ES-I3 (cell line): ENCODE data around the gene CBLB.
"Not testable (repeated sequence)": the region's sequence is repeated elsewhere in the genome, so short reads cannot be mapped to it uniquely, and the experiment has no call there.

ENCODE experiments used
- H3K36me3 ChIP-seq: 2 replicates; pipeline ENCODE4 v1.6.1; 2013; ENCODE audit warnings: mild to moderate bottlenecking, low read length, control low read depth, moderate library complexity; ENCODE audit not compliant: insufficient read depth
- H3K4me1 ChIP-seq: 2 replicates; pipeline ENCODE4 v1.6.1; 2013; ENCODE audit warnings: mild to moderate bottlenecking, control low read depth, low read length; ENCODE audit not compliant: insufficient read depth
- H3K9ac ChIP-seq: 2 replicates; pipeline ENCODE4 v1.6.1; 2013; ENCODE audit warnings: low read depth, mild to moderate bottlenecking, low read length, moderate library complexity
- H3K9me3 ChIP-seq: 2 replicates; pipeline ENCODE4 v1.6.1; 2013; ENCODE audit warnings: mild to moderate bottlenecking, low read length, moderate library complexity; ENCODE audit not compliant: control insufficient read depth, insufficient read depth

CBLB gene

DNA sequence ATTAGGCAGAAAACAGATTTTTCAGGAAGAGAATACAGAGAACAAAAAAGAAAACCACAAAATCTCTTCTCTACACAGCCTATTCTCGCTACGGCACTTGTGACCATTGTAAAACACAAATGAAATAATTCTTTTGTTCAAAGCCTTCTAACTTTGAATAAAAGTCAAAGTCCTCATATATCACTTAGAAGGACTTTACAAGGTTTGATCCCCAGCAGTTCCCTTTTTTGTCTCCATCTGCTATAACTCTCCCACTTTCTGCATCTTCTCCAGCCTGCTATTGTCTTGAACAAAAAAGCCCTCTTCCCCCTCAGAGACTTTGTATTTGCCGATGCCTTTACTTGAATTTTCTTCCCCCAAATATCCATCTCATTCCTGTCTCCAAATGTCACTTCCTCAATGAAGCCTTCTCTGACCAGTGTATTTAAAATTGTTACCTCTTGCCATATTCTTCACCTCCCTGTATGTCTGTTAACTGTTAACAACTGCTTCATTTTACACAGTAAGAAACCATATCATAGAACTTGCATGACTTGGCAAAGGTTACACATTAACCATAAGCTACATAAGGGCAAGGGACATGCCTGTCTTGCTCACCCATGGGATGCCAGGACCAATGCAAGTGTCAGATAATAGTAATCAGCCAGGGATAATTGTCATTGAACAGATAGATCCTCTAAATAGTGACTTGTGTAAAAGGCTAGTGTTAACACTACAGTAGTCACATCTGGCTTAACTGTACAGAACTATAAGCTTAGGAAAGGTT lies 122.4 kb downstream of the CBLB start:
- Histone ChIP-seq H3K36me3 (no peaks in the 10 kb centered on the region), H3K9me3 (no peaks in the 10 kb centered on the region), H3K4me1 (peaks cover 9% of the 10 kb centered on the region; the same call in 1 of the 2 replicates), H3K9ac (no peak overlapping the region)

DNA sequence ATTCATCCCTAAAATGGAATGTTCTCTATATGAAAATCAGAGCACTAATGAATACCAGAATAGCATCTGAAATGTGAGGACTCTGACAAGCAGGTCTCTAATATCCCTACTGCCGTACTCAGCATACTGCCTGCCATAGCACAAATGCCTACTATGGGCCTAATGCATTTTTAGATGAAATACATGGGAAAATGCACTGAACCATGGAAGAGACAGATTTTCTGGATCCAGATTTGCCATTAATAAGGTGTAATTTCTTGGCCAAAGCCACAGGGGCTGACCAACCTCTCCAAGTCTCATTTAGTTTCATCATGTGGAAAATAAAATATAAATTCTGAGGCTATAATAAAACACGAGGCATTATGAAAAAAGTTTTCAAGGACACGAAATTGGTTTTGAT lies 123.8 kb downstream of the CBLB start:
- Histone ChIP-seq H3K9me3 (no peaks in the 10 kb centered on the region), H3K4me1 (peaks cover 9% of the 10 kb centered on the region; the same call in 1 of the 2 replicates), H3K9ac (no peak overlapping the region), H3K36me3 (no peaks in the 10 kb centered on the region)

DNA sequence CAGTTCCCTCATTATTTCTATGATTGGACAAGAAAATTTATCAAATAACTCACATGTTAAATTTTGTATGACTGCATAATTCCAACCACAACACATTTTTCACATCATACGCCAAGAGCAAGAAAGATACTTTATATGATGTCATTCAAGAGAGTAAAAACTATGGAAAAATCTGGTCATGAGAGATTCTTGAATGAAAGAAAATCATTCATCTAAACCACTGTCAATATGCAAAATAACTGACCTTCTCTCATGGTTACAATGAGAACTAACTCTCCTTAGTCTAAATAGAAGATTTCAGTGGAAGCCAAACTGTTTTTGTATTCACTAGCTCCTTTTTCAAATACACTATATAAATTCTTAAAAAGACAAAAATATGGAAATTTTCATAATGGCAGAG lies 124.6 kb downstream of the CBLB start:
- Histone ChIP-seq H3K36me3 (no peaks in the 10 kb centered on the region), H3K9ac (no peak overlapping the region), H3K9me3 (no peaks in the 10 kb centered on the region), H3K4me1 (peaks cover 9% of the 10 kb centered on the region; the same call in 1 of the 2 replicates)

DNA sequence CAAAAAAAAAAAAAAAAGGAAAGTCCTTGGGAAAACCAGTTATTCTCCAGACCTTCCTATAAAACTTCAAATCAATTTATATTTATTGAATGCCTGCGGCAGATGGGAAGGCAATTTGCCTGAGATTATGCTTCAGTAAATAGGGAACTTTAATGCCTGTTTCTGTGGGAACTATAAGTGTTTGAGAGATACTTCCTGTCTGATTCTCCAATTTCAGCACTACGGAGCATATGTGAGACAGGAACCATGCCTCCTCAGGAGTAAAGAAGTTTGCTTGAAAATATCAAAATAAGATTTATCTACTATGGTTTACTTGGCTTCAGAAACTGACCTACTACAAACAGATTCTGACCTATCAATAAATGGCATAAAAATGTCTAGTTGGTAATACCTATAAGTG lies 135.5 kb downstream of the CBLB start:
- Histone ChIP-seq H3K9ac (no peak overlapping the region), H3K36me3 (no peaks in the 10 kb centered on the region), H3K4me1 (no peaks in the 10 kb centered on the region; the same call in 1 of the 2 replicates), H3K9me3 (no peaks in the 10 kb centered on the region)

DNA sequence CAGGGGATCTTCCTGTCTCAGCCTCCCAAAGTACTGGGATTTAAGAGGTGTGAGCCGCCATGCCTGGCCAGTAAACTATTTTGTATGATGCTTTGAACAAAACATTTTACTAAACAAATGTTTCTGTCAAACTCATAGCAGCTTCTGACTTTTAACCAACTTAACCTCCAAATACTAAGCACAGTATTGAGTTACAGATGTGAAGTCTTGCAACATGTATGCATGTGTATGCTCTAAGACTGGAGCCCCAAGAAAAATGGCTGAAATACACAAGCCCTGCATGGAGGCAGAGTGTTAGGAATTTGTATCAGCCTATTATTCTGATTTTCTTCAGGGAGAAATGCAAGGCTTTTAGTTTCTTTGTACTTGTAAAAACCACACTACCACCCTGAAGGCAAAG lies 137.1 kb downstream of the CBLB start:
- Histone ChIP-seq H3K4me1 (no peaks in the 10 kb centered on the region; the same call in 1 of the 2 replicates), H3K36me3 (no peaks in the 10 kb centered on the region), H3K9ac (no peak overlapping the region), H3K9me3 (no peaks in the 10 kb centered on the region; the same call in 1 of the 2 replicates)

- H3K4me1 ChIP-seq = no peaks in the 10 kb centered on the region; the same call in 1 of the 2 replicates
- no peaks in the 10 kb centered on the region for H3K36me3 ChIP-seq
- H3K9me3 ChIP-seq = no peaks in the 10 kb centered on the region; the same call in 1 of the 2 replicates
- no peak overlapping the region for H3K9ac ChIP-seq
Measured at GRCh38 chr3:105730801-105731354, 137.9 kb downstream of the CBLB start.

GRCh38 chr3:105729667-105730066 lies 139.1 kb downstream of the CBLB start:
- H3K4me1 ChIP-seq = no peaks in the 10 kb centered on the region; the same call in 1 of the 2 replicates
- no peaks in the 10 kb centered on the region; the same call in 1 of the 2 replicates for H3K9me3 ChIP-seq
- no peaks in the 10 kb centered on the region for H3K36me3 ChIP-seq

DNA sequence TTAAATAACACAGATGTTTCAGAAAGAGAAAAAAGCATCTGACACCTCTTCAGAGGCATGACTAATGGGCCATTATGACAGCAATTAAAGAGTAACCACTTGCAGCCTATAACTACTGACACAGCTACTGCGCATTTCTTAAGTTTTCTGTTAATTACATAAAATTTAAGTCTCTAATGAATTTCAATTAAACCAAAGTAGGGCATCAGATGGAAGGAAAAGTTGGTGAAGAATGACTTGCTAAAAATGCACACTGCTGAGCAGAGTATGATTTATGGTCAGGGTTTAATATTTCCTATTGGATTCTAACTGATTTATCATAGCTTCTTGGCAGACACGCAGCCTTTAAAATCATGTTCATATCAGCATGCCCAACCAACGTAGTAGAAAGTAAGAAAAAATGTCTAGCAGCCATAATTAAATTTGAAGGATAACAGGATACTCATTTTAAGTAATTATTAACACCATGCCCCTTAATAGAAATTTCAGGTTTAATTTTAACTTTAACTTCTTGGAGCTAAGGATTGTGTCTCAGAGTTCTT lies 140.0 kb downstream of the CBLB start:
- Histone ChIP-seq H3K36me3 (no peaks in the 10 kb centered on the region), H3K9ac (no peak overlapping the region), H3K9me3 (no peaks in the 10 kb centered on the region; the same call in 1 of the 2 replicates), H3K4me1 (no peaks in the 10 kb centered on the region; the same call in 1 of the 2 replicates)

More at GRCh38 chr3:105729667-105730066, 139.1 kb downstream of the CBLB start:
- no peak overlapping the region for H3K9ac ChIP-seq

DNA sequence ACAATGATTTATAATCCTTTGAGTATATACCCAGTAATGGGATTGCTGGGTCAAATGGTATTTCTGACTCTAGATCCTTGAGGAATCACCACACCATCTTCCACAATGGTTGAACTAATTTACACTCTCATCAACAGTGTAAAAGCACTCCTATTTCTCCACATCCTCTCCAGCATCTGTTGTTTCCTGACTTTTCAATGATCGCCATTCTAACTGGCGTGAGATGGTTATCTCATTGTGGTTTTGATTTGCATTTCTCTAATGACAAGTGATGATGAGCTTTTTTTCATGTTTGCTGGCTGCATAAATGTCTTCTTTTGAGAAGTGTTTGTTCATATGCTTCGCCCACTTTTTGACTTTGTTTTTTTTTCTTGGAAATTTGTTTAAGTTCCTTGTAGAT lies 141.8 kb downstream of the CBLB start:
- H3K9me3 ChIP-seq, H3K36me3 ChIP-seq, H3K9ac ChIP-seq, H3K4me1 ChIP-seq: not testable (repeated sequence)

- Histone ChIP-seq H3K9ac (no peak overlapping the region), H3K9me3 (no peaks in the 10 kb centered on the region; the same call in 1 of the 2 replicates), H3K36me3 (no peaks in the 10 kb centered on the region), H3K4me1 (no peaks in the 10 kb centered on the region)
Measured at GRCh38 chr3:105722943-105723556, 145.8 kb downstream of the CBLB start.

GRCh38 chr3:105719791-105720190 lies 149.0 kb downstream of the CBLB start:
- Histone ChIP-seq H3K36me3 (no peaks in the 10 kb centered on the region), H3K9ac (no peak overlapping the region), H3K4me1 (no peaks in the 10 kb centered on the region), H3K9me3 (no peaks in the 10 kb centered on the region)

DNA sequence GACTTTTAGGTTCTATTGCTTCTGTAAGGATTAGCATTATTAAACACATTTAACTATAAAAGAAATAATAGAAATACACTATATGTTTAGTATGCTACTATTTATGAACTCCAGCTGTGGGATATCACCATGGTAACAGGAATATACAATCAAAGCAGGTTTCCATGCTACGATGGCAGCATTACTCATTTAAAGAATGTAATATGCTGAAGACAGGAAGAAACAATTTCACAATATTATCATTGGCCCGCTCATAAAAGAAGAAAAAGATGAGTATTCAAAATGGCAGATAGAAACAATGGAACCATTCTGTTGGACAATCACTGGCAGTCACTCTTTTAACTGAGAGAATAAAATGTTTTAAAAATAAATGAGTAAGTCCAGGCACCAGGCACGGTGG lies 153.4 kb downstream of the CBLB start:
- peaks cover 4% of the 10 kb centered on the region; the same call in 1 of the 2 replicates for H3K36me3 ChIP-seq
- no peaks in the 10 kb centered on the region; the same call in 1 of the 2 replicates for H3K9me3 ChIP-seq
- H3K4me1 ChIP-seq = no peaks in the 10 kb centered on the region
- no peak overlapping the region for H3K9ac ChIP-seq

DNA sequence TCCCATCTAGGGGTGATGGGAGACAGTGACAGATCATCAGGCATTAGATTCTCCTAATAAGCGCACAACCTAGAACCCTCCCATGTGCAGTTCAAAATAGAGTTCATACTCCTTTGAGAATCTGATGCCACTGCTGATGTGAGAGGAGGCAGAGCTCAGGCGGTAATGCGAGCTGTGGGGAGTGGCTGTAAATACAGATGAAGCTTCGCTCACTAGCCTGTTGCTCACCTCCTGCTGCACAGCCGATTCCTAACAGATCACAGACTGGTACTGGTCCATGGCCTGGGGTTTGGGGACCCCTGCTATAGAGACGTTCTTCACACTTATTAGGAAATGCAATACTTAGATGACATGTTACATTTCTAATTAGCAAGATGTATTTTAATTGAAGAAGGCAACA lies 154.4 kb downstream of the CBLB start:
- H3K9ac ChIP-seq = no peak overlapping the region
- H3K36me3 ChIP-seq = peaks cover 4% of the 10 kb centered on the region; the same call in 1 of the 2 replicates
- H3K4me1 ChIP-seq = no peaks in the 10 kb centered on the region
- H3K9me3 ChIP-seq = no peaks in the 10 kb centered on the region; the same call in 1 of the 2 replicates

DNA sequence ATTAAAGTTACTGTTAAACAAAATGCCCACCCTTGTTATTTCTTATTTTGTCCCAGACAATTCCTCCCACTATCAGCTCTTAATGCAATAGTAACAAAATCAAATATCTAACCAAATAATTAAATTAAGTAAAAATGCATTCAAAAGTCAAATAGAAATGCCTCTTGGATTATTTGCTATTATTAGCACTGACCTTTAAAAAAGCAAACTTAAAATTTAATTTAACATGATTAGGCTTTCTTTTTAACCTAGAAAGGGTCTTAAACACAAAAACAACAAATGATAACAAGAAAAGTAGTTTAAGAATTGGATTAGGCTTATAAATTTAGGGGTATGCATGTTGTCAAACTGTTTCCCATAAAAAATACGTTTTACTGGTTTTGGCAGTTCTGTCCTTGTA lies 159.8 kb downstream of the CBLB start:
- no peaks in the 10 kb centered on the region; the same call in 1 of the 2 replicates for H3K9me3 ChIP-seq
- no peaks in the 10 kb centered on the region for H3K4me1 ChIP-seq
- H3K9ac ChIP-seq = no peak overlapping the region
- H3K36me3 ChIP-seq = peaks cover 2% of the 10 kb centered on the region; the same call in 1 of the 2 replicates
